ENCODE results near the gene RASSF1. TPM values are rescaled to one million over a fixed set of nuclear protein-coding genes. Genes with fewer than 3 reads are reported as not detected.

Gene RASSF1
- total and polyA plus RNA-seq, 2 of the 13 experiments (the other 11 are each of a cell fraction or from before 2014, with no cell fraction given), result 10.2 to 27.5 TPM

DNA sequence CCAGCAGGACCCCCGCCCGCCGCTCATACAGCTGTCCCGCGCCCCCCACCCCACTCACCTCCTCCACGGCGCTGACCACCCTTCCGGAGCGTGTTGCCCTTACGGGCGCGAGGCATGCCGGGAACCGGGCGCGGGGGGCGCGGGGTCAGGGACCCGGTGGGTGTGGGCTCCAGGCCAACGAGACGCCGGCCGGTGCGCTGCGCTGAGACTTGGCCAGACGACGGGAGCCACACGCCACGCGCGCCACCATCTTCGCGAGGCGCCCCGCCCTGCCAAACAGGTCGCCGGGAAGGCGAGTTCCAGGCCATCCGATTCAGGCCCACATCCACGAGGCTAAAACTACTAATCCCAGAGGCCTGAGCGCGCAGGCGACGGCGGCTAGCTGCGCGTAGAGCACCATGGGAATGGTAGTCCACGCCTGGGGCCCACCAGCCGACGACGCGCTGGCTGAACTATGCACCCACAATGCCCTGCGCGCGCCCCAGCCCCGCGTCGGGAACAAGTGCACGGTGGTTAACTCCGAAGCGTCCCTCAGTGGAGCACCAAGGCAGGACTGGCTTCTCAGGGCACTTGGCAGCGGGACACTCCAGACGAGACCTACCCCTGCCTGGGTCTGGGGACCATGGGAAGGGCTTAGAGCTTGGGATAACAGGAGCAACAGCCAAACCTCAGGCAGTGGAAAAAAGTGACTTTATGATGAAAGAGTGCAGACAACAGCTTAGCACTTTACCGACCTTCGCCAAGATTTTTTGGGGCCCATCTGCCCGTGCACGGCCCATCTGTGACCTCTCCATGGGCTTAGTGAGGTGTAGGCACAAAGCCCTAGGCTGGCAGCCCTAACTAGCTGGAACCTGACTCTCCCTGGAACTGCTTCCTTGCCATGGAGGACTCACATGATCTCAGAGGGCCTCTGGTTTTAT is 48.2 kb downstream of the RASSF1 start, which contains the start of gene IFRD2 (continued):
- TF ChIP-seq ZBTB43 (CRISPR knock-in tag; conservative IDR thresholded peaks at IDR 0.05) (no peak), ZFP62 (CRISPR knock-in tag; IDR thresholded peaks at IDR 0.05) (peak; percentile 99), TFE3 (CRISPR knock-in tag; IDR thresholded peaks at IDR 0.05) (peak; percentile 19; the same call in 1 of the 2 replicates), THAP8 (CRISPR knock-in tag; IDR thresholded peaks at IDR 0.05; ENCODE audit: borderline replicate concordance) (no peak), ZNF790 (CRISPR knock-in tag; IDR thresholded peaks at IDR 0.05; ENCODE audit: borderline replicate concordance) (peak; percentile 87; the same call in 1 of the 2 replicates), THYN1 (CRISPR knock-in tag; IDR thresholded peaks at IDR 0.05; ENCODE audit: borderline replicate concordance, low read depth) (no peak), GZF1 (CRISPR knock-in tag; IDR thresholded peaks at IDR 0.05) (peak; percentile 45; the same call in 1 of the 2 replicates), ZNF687 (CRISPR knock-in tag; IDR thresholded peaks at IDR 0.05) (peak; percentile 92), ZNF484 (CRISPR knock-in tag; IDR thresholded peaks at IDR 0.05; ENCODE audit: borderline replicate concordance, low read depth) (no peak), SNAI1 (CRISPR knock-in tag; IDR thresholded peaks at IDR 0.05; ENCODE audit: borderline replicate concordance) (no peak), ZBTB7A (CRISPR knock-in tag; IDR thresholded peaks at IDR 0.05) (peak; percentile 61; the same call in 1 of the 2 replicates), AHR (CRISPR knock-in tag; IDR thresholded peaks at IDR 0.05) (no peak), NFKB2 (CRISPR knock-in tag; IDR thresholded peaks at IDR 0.05; ENCODE audit: borderline replicate concordance) (0 out of 2 replicates have a peak, but pooled peaks have one; percentile 11)
- TF ChIP-seq, protein P1, sequence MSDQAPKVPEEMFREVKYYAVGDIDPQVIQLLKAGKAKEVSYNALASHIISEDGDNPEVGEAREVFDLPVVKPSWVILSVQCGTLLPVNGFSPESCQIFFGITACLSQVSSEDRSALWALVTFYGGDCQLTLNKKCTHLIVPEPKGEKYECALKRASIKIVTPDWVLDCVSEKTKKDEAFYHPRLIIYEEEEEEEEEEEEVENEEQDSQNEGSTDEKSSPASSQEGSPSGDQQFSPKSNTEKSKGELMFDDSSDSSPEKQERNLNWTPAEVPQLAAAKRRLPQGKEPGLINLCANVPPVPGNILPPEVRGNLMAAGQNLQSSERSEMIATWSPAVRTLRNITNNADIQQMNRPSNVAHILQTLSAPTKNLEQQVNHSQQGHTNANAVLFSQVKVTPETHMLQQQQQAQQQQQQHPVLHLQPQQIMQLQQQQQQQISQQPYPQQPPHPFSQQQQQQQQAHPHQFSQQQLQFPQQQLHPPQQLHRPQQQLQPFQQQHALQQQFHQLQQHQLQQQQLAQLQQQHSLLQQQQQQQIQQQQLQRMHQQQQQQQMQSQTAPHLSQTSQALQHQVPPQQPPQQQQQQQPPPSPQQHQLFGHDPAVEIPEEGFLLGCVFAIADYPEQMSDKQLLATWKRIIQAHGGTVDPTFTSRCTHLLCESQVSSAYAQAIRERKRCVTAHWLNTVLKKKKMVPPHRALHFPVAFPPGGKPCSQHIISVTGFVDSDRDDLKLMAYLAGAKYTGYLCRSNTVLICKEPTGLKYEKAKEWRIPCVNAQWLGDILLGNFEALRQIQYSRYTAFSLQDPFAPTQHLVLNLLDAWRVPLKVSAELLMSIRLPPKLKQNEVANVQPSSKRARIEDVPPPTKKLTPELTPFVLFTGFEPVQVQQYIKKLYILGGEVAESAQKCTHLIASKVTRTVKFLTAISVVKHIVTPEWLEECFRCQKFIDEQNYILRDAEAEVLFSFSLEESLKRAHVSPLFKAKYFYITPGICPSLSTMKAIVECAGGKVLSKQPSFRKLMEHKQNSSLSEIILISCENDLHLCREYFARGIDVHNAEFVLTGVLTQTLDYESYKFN (CRISPR knock-in tag; conservative IDR thresholded peaks at IDR 0.05), result peak; percentile 51
- TF ChIP-seq, protein P2, sequence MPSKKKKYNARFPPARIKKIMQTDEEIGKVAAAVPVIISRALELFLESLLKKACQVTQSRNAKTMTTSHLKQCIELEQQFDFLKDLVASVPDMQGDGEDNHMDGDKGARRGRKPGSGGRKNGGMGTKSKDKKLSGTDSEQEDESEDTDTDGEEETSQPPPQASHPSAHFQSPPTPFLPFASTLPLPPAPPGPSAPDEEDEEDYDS (CRISPR knock-in tag; IDR thresholded peaks at IDR 0.05), result no peak; the same call in 1 of the 2 replicates
